T47D (cell line): ENCODE data around the gene NADSYN1.

Experiments
- DNase-seq, 2 experiments: peaks; one replicate each; pipeline versions ENCODE4 v3.0.0 to v3.0.0-alpha.2; 2011 to 2012; ENCODE audit warnings: low read depth in 1 of 2, low spot score in 1 of 2
- JUND ChIP-seq: IDR thresholded peaks from 2 replicates; pipeline ENCODE4 v1.6.1; 2012; ENCODE audit warnings: low read depth
- in situ Hi-C: cut with HindIII; loops from 2 replicates; pipeline ENCODE4 v1.10.0; 2016; ENCODE audit warnings: low sequenced_read_pairs, low pct_unique_long_range_greater_than_20kb

Gene NADSYN1

DNA sequence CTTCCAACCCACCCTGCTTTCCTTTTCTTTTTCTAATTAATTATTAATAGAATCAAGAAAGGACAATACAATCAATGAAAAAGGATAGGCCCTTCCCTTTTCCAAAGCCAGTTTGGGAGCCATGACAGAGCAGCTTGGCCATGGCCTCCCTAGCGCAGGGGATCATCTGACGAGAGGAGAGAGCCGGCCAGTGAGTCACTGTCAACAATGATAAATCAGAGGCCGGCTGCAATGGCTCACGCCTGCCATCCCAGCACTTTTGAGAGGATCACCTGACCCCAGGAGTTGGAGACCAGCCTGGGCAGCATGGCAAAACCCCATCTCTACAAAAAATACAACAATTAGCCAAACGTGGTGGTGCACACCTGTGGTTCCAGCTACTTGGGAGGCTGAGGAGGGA lies 46.5 kb downstream of the NADSYN1 start:
- DNase-seq: no peak
- in situ Hi-C loops: no loop called here
- no peak for TF ChIP-seq JUND

DNA sequence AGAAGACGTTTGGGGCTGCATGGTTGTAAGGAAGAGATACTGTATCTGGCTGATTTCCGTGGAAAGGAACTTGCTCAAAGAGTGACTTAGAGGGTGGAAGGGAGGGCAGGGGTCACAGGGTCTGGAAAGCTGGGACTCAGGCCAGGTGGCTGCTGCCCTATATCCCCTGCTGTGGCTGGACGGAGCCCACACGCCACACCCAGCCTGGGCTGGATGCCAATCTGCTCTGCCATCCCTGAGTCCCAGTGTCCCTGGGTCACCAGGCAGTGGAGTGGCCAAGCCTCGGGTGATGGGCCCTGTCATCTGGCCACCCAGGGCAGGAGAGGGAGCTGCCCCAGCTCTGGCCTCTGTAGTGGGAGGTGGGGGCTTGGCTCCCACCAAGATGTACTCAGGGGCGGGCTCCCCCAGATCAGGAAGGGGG lies 47.6 kb downstream of the NADSYN1 start:
- in situ Hi-C loops: no loop called here
- no peak for TF ChIP-seq JUND
- no peak for DNase-seq

DNA sequence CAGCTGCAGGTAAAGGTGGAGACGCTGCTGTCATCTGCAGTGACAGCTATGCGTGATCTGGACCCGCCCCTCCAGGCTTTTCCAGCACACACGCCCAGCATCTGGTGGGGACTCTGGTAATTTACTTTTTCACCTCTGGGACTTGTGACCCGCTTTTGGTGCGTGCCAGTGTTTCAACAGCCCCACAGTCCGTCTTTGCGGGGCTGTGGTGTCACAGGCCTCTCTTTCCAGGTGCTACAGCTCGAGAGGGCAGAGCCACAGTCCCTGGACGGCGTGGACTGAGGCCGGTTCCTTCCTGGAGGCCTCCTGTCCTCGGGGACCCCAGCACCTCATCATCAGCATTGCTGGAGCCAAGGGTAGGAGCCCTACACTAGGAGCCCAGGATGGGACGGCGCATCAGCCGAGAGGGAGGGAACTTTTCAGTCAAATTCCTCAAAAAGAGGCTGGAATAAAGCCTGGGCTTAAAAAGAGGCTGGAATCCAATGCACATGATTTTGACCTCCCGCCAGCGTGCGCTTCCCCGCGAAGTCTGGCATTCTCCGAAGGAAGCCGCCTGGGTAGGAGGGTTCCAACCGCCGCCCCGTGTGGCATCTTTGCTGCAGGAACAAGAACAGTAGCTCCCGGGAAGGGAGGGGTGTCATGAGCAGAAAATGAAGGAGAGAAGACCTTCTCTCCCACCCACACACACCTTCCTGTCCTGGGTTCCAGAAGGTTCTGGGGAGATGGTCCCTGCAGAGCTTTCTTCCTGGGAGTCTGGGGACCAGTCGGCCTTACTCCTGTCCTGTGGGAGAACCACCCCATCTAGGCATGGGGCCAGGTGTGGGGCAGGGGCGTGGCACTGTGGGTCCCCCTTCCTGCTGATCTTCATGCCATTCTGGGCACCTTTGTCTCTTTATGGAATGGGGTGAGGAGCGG lies 48.3 kb downstream of the NADSYN1 start:
- in situ Hi-C loops: no loop called here
- DNase-seq: no peak
- TF ChIP-seq JUND: no peak

DNA sequence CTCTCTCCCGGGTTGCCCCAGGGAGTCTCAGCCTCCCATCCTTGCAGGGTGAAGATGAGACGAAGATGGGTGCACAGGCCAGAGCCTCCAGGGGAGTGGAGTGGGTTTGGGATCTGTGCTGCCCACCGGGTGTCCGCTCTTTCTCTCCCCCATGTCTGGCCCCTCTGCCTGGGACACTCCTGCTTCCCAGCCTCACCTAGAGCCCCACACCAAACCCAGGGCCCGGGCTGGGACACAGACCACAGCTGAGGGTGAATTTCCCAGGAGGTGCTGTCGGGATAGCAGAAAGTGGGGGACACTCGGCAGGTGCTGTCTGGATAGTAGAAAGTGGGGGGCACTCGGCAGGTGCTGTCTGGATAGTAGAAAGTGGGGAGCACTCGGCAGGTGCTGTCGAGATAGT lies 49.0 kb downstream of the NADSYN1 start:
- in situ Hi-C loops: no loop called here
- TF ChIP-seq JUND: no peak
- DNase-seq: no peak

DNA sequence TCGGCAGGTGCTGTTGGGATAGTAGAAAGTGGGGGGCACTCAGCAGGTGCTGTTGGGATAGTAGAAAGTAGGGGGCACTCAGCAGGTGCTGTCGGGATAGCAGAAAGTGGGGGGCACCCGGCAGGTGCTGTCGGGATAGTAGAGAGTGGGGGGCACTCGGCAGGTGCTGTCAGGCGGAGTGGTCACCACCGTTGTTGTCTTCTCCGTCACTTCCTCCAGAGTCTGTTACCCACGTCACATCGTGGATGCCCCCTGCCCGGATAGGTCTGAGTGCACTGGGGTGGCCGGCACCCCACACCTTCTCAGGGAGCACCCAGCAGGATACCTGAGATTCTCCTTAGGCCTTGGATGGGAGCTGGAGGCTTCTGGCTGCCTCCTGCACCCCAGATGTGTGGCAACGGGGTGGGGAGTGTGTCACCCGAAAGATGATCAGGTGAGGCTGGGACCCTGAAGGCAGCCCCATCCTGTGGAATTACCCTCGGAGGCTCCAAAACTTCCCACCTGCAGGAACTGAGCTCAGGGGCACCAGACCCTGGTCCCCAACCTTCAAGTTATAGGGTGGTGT lies 50.0 kb downstream of the NADSYN1 start:
- DNase-seq: no peak
- no peak for TF ChIP-seq JUND
- in situ Hi-C loops: no loop called here

DNA sequence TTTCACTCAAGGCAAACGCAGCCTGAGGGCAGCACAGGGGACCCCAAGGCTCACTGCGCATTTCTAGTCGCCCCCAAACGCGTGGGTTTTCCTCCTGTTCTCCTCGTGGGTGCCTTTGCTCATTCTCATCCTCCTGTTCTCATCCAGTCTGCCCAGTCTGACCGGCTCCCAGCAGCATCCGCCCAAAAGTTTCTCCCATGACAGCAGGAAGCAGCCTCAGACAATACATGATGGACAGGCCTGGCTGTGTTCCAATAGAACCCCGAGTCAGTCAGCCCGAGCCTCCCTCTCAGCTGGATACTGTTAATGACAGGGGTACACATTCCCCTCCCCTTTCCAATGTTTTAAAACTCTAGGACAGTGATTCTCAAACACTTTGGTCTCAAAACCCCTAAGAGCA lies 51.5 kb downstream of the NADSYN1 start:
- TF ChIP-seq JUND: no peak
- in situ Hi-C loops: no loop called here
- DNase-seq: no peak

DNA sequence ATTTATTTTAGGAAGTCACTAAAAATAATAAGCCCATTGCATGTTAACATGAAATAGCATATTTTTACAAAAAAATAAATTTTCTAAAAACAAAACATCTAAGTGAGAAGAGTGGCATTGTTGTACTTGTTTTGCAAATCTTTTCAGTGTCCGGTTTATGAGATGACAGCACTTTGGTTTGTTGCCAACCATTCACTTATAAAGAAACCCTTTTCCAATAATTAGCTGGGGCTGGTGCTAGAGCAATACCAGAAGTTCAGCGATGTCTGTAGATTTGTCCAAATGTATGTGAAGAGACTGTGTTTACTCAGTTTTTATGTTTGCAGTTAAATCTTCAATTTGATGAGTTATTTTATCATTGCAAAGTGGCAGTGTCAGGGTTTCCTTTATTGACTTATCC lies 52.0 kb downstream of the NADSYN1 start:
- in situ Hi-C loops: no loop called here
- no peak for DNase-seq

DNA sequence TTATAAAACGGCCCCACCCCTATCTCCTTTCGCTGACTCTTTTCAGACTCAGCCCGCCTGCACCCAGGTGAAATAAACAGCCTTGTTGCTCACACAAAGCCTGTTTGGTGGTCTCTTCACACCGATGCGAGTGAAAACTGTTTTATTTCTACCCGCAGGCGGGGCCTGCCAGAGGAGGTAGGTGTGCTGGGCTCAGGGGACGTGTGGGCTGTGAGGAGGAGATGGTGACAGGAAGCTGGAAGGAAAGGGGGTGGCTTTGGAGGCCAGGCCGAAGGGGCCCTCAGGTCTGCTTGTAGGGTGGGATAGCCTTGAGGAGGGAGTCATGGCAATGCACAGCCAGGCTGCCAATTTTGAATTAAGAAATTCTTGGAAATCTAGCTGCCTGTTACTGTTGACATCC lies 52.8 kb downstream of the NADSYN1 start:
- TF ChIP-seq JUND: no peak

More for the DNA sequence above, 52.0 kb downstream of the NADSYN1 start:
- no peak for TF ChIP-seq JUND

DNA sequence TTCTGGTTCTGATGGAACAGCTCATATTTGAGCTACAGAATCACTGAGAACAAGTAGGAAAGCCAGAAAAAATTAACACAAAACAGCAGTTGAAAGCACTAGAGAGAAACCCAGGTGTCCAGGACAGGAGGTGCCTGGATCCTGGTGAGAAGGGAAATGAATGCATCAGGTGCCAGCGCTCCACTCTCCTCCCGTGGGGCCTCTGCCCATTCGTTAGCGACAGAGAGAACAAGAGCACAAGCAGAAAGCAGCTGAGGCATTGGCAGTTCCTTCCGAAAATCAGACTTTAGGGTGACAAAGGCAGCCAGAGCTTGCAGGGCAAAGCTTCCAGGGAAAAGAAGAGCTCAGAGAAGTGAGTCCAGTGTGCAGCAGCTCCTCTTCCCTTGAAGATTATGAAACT lies 54.1 kb downstream of the NADSYN1 start:
- in situ Hi-C loops: no loop called here
- no peak for TF ChIP-seq JUND
- DNase-seq: no peak

More for the DNA sequence above, 52.8 kb downstream of the NADSYN1 start:
- in situ Hi-C loops: no loop called here
- no peak for DNase-seq

DNA sequence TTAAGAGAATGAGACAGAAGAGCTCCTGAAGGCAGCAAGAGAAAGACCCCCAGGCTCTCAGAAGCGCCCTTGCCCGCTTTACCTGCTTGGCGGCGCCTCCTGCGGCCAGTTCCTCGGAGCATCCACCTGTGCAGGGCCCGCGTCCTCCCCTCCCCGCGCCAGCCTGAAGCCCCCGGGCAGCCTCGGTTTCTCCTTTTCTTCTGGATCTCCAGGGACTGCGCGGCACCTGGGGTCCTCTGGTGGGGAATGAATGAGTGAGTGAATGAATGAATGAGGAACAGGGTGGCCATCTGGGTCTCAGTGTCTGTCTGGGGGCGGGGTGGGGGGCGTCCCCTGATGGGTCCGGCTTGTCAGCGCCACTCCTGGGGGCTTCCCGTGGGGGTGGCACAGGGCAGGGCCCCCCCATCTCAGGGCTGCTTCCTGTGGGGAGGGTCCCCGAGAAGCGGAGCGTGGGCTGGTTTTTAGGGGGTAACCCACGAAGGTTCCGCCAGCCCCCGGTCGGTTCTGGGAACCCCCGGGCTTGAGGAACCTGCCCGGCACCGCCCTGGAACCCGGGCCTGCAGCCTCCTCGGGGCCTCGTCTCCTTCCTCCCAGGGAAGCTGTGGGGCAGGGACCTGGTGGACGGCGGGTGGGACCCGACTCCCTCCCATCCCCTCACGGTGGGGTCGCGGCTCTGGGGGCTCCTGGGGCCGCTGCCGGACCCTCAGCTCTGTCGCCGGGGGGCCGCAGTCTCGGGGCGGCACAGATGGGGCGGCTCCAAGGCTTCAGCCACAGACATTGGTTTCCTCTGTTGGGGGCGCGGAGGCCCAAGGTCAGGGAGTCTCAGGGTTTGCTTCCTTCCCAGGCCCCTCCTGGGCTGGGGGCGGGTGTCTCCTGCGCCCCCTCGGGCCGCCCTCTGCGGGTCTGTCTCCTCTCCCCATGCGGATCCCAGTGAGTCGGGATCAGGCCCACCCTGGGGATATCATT lies 65.8 kb downstream of the NADSYN1 start:
- DNase-seq: no peak
- TF ChIP-seq JUND: no peak
- in situ Hi-C loops: no loop called here

DNA sequence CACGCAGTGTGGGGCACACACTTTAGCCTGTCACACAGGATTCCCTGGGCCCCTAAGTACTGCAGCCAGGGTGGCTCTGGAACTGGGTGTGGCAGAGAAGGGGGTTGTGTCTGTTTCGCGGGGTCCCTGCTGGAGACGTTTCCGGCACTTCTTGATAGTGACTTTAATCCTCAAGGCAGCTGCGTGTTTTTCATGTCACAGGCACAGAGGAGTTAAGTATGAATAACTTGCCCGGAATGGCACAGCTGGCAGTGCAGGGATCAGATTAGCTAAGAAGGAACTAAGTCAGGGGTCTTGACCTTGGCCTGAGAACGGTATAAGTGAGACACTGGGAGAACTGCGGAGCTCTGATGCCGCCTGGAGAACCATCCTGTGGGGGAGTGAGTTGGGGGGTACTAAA lies 66.5 kb downstream of the NADSYN1 start:
- DNase-seq: no peak
- in situ Hi-C loops: no loop called here
- no peak for TF ChIP-seq JUND

DNA sequence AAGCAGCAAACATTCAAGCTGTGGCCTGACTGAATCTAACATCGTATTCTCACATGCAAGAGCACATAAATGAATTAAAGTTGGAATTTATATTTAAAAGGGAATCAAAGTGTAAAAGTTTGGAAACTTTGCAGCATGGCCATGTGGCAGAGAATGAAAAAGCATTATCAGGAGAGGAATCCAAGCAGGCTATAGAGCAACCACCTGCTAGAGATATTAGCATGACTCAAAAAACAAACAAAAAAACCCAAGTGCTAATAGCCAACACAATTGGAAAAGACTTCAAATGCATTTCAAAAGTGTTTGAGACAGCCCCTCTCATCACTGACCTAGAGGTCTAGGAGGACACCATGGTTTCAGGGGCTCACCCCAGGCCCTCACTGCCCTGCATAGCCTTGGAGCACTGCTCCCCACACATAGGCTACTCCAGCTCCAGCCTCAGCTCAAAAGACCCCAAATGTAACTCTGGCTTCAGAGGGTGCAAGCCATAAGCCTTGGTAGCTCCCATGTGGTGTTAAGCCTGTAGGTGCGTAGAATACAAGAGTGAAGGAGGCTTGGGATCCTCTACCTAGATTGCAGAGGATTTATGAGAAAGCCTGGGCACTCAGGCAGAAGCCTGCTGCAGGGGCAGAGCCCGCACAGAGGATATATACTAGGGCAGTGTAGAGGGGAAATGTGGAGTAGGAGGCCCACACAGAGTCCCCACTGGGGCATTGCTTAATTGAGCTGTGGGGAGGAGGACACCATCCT lies 72.4 kb downstream of the NADSYN1 start:
- in situ Hi-C loops: no loop called here
- DNase-seq: no peak
- no peak for TF ChIP-seq JUND
